Subcutaneous abdominal adipose tissue (tissue), 5 donors: ENCODE results near the gene SLC4A8.

Experiments
- H3K27ac ChIP-seq: one replicate; pipeline ENCODE4 v1.7.0; 2013; ENCODE audit warnings: low read depth, mild to moderate bottlenecking, inconsistent platforms, low read length, moderate library complexity
- H3K27me3 ChIP-seq, 5 donors: one replicate each; pipeline ENCODE4 v1.7.0; 2013; ENCODE audit warnings: low read length in 5 of 5, inconsistent platforms in 1 of 5; ENCODE audit not compliant: control insufficient read depth in 5 of 5, insufficient read depth in 4 of 5
- H3K36me3 ChIP-seq, 5 donors: one replicate each; pipeline ENCODE4 v1.7.0; 2013; ENCODE audit warnings: low read length in 5 of 5; ENCODE audit not compliant: control insufficient read depth in 5 of 5, insufficient read depth in 5 of 5
- H3K4me1 ChIP-seq, 5 donors: one replicate each; pipeline ENCODE4 v1.7.0; 2013; ENCODE audit warnings: low read length in 5 of 5, mild to moderate bottlenecking in 3 of 5, moderate library complexity in 1 of 5; ENCODE audit not compliant: control insufficient read depth in 5 of 5, insufficient read depth in 5 of 5
- H3K4me3 ChIP-seq, 5 donors: one replicate each; pipeline ENCODE4 v1.7.0; 2013; ENCODE audit warnings: low read length in 5 of 5, low read depth in 1 of 5
- H3K9ac ChIP-seq, 5 donors: one replicate each; pipeline ENCODE4 v1.7.0; 2013; ENCODE audit warnings: low read length in 5 of 5, mild to moderate bottlenecking in 4 of 5, moderate library complexity in 3 of 5
- H3K9me3 ChIP-seq, 5 donors: one replicate each; pipeline ENCODE4 v1.7.0; 2013; ENCODE audit warnings: low read length in 5 of 5; ENCODE audit not compliant: control insufficient read depth in 5 of 5
- donor health status: healthy.
- donor health status: healthy.
- donor health status: healthy.
- donor health status: healthy.
- donor health status: healthy.

SLC4A8 gene

DNA sequence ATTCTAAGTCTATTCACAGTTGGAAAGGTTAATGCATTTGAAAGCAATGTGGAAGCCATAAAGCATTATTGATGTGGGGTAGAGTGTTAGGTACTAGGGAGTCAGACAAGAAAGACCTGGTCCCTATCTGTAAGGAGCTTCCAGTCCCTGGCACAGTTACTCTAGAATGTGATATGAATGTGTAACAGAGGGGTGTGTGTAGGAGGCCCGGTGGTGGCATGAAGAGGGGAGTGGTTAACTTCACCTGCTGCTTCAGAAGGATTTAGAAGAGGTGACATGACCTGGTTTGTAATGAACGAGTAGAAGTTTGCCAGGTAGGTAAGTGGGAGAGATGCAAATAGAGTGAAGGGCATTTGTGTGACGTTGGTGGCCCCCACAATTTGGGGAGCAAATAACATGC, 18.3 kb upstream of the SLC4A8 start:
- Histone ChIP-seq H3K9me3 (no peaks in the 10 kb centered on the region), H3K27ac (no peak overlapping the region), H3K27me3 (peaks cover 0 to 4% (median 0%) of the 10 kb centered on the region in 5 donors), H3K36me3 (no peaks in the 10 kb centered on the region), H3K4me3 (no peak overlapping the region), H3K4me1 (peaks cover 0 to 3% (median 0%) of the 10 kb centered on the region in 5 donors), H3K9ac (no peak overlapping the region)

GRCh38 chr12:51406859-51407258, 17.8 kb upstream of the SLC4A8 start:
- no peaks in the 10 kb centered on the region for H3K27me3 ChIP-seq
- peaks cover 0 to 3% (median 0%) of the 10 kb centered on the region in 5 donors for H3K4me1 ChIP-seq
- no peak overlapping the region for H3K27ac ChIP-seq
- H3K4me3 ChIP-seq, result no peak overlapping the region
- H3K9ac ChIP-seq, result no peak overlapping the region
- H3K36me3 ChIP-seq, result no peaks in the 10 kb centered on the region
- H3K9me3 ChIP-seq, result no peaks in the 10 kb centered on the region

- Histone ChIP-seq H3K9me3 (no peaks in the 10 kb centered on the region), H3K36me3 (no peaks in the 10 kb centered on the region), H3K4me1 (peaks cover 0 to 3% (median 0%) of the 10 kb centered on the region in 5 donors), H3K9ac (no peak overlapping the region), H3K4me3 (no peak overlapping the region), H3K27me3 (no peaks in the 10 kb centered on the region), H3K27ac (no peak overlapping the region)
These were observed 17.0 kb upstream of the SLC4A8 start for GRCh38 chr12:51407604-51408003.

DNA sequence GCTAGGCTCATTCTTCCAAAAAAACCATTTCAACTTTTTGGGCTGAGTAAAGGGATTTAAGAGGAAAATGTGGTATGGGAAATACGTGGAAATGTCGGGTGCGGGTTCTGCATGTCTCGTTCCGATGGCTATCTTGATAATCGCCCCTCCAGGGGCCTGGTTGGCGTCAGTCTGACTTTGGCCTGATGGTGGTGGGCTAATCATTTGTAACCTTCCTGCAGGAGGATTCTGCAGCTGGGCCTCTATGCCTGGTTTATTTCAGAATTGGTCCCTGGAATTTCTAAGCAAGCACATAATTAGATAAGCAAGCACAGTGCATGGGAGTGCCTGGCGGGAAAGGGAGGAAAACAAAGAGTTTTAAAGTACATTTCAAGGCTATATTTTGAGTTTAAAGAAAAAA, 14.8 kb upstream of the SLC4A8 start:
- Histone ChIP-seq H3K27ac (no peak overlapping the region), H3K9ac (no peak overlapping the region), H3K4me3 (no peak overlapping the region), H3K9me3 (no peaks in the 10 kb centered on the region), H3K27me3 (no peaks in the 10 kb centered on the region), H3K36me3 (no peaks in the 10 kb centered on the region), H3K4me1 (peaks cover 0 to 3% (median 0%) of the 10 kb centered on the region in 5 donors)

GRCh38 chr12:51413149-51413548, 11.5 kb upstream of the SLC4A8 start:
- Histone ChIP-seq H3K27ac (no peak overlapping the region), H3K27me3 (no peaks in the 10 kb centered on the region), H3K9me3 (no peaks in the 10 kb centered on the region), H3K36me3 (no peaks in the 10 kb centered on the region), H3K4me3 (no peak overlapping the region), H3K4me1 (no peaks in the 10 kb centered on the region), H3K9ac (no peak overlapping the region)

DNA sequence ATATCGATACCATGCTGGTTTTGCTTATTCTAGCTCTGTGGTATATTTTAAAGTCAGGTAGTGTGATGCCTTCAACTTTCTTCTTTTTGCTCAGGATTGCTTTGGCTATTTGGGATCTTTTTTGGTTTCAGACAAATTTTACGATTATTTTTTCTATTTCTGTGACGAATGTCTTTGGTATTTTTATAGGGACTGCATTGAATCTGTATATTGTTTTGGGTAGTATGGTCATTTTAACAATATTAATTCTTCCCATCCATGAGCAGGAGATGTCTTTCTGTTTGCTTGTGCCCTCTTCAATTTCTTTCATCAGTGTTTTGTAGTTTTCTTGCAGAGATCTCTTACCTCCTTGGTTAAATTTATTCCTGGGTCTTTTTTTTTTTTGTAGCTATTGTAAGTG, 10.8 kb upstream of the SLC4A8 start:
- H3K27ac ChIP-seq, result no peak overlapping the region
- no peaks in the 10 kb centered on the region for H3K27me3 ChIP-seq
- no peak overlapping the region for H3K9ac ChIP-seq
- no peaks in the 10 kb centered on the region for H3K36me3 ChIP-seq
- H3K4me3 ChIP-seq, result no peak overlapping the region
- no peaks in the 10 kb centered on the region for H3K9me3 ChIP-seq
- H3K4me1 ChIP-seq, result no peaks in the 10 kb centered on the region

DNA sequence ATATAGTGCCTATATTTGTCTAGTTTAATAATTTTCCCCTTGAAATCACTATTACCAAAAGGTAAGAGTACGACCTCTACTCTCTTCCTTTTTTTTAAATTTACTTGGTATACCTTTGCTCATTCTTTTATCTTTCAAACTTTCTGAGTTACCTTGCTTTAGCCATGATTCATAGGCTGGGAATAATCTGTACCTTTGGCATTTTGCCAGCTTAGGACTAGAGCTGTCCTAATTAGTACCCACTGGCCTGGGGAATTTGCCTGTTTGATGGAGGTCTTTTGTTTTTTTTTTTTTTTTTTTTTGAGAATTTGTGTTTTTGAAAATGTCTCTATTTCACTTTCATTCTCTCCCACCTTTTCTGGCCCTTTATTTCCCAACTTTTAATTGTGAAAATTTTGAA, 8.7 kb upstream of the SLC4A8 start:
- Histone ChIP-seq H3K4me1 (no peaks in the 10 kb centered on the region), H3K9ac (no peak overlapping the region), H3K27ac (no peak overlapping the region), H3K36me3 (no peaks in the 10 kb centered on the region), H3K4me3 (no peak overlapping the region), H3K27me3 (peaks cover 0 to 3% (median 0%) of the 10 kb centered on the region in 5 donors), H3K9me3 (no peaks in the 10 kb centered on the region)

GRCh38 chr12:51417826-51418225, 6.8 kb upstream of the SLC4A8 start:
- Histone ChIP-seq H3K9ac (no peak overlapping the region), H3K27me3 (peaks cover 0 to 3% (median 0%) of the 10 kb centered on the region in 5 donors), H3K36me3 (no peaks in the 10 kb centered on the region), H3K4me1 (no peaks in the 10 kb centered on the region), H3K27ac (no peak overlapping the region), H3K4me3 (no peak overlapping the region), H3K9me3 (no peaks in the 10 kb centered on the region)

GRCh38 chr12:51419425-51420193, 5.0 kb upstream of the SLC4A8 start:
- no peak overlapping the region for H3K27ac ChIP-seq
- no peaks in the 10 kb centered on the region for H3K36me3 ChIP-seq
- no peak overlapping the region for H3K4me3 ChIP-seq
- no peak overlapping the region for H3K9ac ChIP-seq
- peaks cover 0 to 6% (median 5%) of the 10 kb centered on the region in 5 donors for H3K27me3 ChIP-seq
- no peaks in the 10 kb centered on the region for H3K9me3 ChIP-seq
- H3K4me1 ChIP-seq, result peaks cover 0 to 5% (median 3%) of the 10 kb centered on the region in 5 donors

DNA sequence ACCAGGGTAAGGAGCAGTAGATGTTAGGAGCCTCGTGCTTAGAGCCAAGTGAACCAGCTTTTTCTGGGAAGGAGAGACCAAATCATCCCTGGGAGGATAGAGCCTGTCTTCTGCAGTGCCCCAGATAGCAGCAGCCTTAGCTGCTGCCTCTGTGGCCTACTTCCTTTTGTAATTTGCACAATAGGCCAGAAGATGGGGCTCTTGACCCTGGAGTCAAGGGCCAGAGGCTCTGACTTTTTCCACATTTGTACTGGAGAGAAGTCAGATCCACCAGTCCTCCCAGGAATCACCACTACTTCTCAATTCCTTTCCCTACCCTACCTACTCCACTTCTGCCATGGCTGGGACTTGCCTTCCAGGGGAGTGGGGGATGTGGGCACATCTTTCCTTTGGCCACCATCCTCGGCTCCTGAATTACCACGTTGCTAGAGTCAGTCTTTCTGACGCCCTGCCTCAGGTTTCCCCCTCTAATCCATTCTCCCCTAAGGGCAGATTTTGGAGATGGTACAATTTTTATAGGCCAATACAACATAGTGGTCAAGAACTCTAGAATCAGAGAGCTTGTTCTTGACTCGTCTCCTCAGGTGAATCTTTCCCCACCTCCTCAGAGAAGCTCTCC, 3.3 kb upstream of the SLC4A8 start:
- no peak overlapping the region for H3K4me3 ChIP-seq
- no peaks in the 10 kb centered on the region for H3K9me3 ChIP-seq
- peaks cover 0 to 14% (median 9%) of the 10 kb centered on the region in 5 donors for H3K27me3 ChIP-seq
- H3K4me1 ChIP-seq, result peaks cover 0 to 10% (median 8%) of the 10 kb centered on the region in 5 donors
- no peaks in the 10 kb centered on the region for H3K36me3 ChIP-seq
- no peak overlapping the region for H3K27ac ChIP-seq
- no peak overlapping the region for H3K9ac ChIP-seq
